Panc1 (cell line): ENCODE results near the gene FBXW11. TPM values are rescaled to one million over a fixed set of nuclear protein-coding genes. Genes with fewer than 3 reads are reported as not detected.

Experiments
- ATAC-seq: fragments of 200-7000 bp; cut with Tn5 transposase; 2 replicates; pipeline ENCODE4 v1.9.1; 2020; ENCODE audit warnings: mild to moderate bottlenecking, moderate library complexity
- BruUV-seq: library from RNA; stranded (reverse); fragments of 400-500 nt; replicated peaks from 2 replicates; lab custom pipeline; 2021; lab: Mats Ljungman, UMichigan
- CTCF ChIA-PET: fragments of 300-600 bp; sonication (Branson Sonifier 250); formaldehyde crosslinking; loops from one replicate; lab custom pipeline; 2022; ENCODE audit warnings: antibody characterized with exemption; lab: Charles Lee
- POLR2A ChIA-PET: fragments of 300-600 bp; sonication (Branson Sonifier 250); formaldehyde crosslinking; loops from one replicate; lab custom pipeline; 2022; ENCODE audit warnings: antibody characterized with exemption; lab: Charles Lee
- DNase-seq: peaks from one replicate; pipeline ENCODE4 v3.0.0-alpha.2; 2010; ENCODE audit warnings: low read depth, low spot score
- H3K27ac ChIP-seq: 2 replicates; pipeline ENCODE4 v1.5.1; 2011; ENCODE audit warnings: mild to moderate bottlenecking, low read length, inconsistent platforms
- H3K27me3 ChIP-seq: fragments of 200-500 bp; sonication (Bioruptor generic); 2 replicates; pipeline ENCODE4 v1.6.0; 2014; ENCODE audit warnings: low read length, inconsistent platforms; ENCODE audit not compliant: control insufficient read depth, insufficient read depth
- H3K36me3 ChIP-seq: fragments of 200-500 bp; sonication (Bioruptor generic); 2 replicates; pipeline ENCODE4 v1.5.1; 2014; ENCODE audit warnings: inconsistent platforms, mild to moderate bottlenecking, low read length, moderate library complexity; ENCODE audit not compliant: control insufficient read depth, insufficient read depth
- H3K4me1 ChIP-seq: 2 replicates; pipeline ENCODE4 v1.5.1; 2011; ENCODE audit warnings: inconsistent platforms, mild to moderate bottlenecking, low read length, moderate library complexity; ENCODE audit not compliant: control insufficient read depth, insufficient read depth
- H3K4me3 ChIP-seq, 2 experiments: 2 replicates each; pipeline ENCODE4 v1.5.1; 2011 to 2012; ENCODE audit warnings: low read depth in 2 of 2, low read length in 2 of 2, mild to moderate bottlenecking in 2 of 2, inconsistent platforms in 1 of 2, moderate library complexity in 1 of 2
- H3K9me3 ChIP-seq: fragments of 200-500 bp; sonication (Bioruptor generic); 2 replicates; pipeline ENCODE4 v1.5.1; 2014; ENCODE audit warnings: low read depth, mild to moderate bottlenecking, inconsistent platforms, low read length, moderate library complexity; ENCODE audit not compliant: control insufficient read depth, insufficient read depth
- POLR2AphosphoS5 ChIP-seq: IDR thresholded peaks from 2 replicates; pipeline ENCODE4 v1.6.1; 2012; ENCODE audit warnings: mild to moderate bottlenecking, low read depth, low read length, moderate library complexity
- SIN3A ChIP-seq: IDR thresholded peaks from 2 replicates; pipeline ENCODE4 v1.6.1; 2012; ENCODE audit warnings: low read depth, mild to moderate bottlenecking, low read length, moderate library complexity, borderline replicate concordance; ENCODE audit not compliant: insufficient read depth
- TCF7L2 ChIP-seq: IDR thresholded peaks from 2 replicates; pipeline ENCODE4 v1.6.1; 2011; ENCODE audit warnings: mild to moderate bottlenecking, low read depth, low read length, inconsistent platforms
- in situ Hi-C: cut with HindIII; loops from 2 replicates; pipeline ENCODE4 v1.10.0; 2016; ENCODE audit warnings: low sequenced_read_pairs, low pct_unique_long_range_greater_than_20kb
- intact Hi-C: fragments of 100-400 bp; cut with micrococcal nuclease; formaldehyde crosslinking; loops from one replicate; pipeline ENCODE4 v1.10.0; 2022; ENCODE audit not compliant: unreplicated experiment
- total RNA-seq: library from RNA; stranded (reverse); gene quantifications from one replicate; pipeline ENCODE4 v1.2.1, GENCODE V29; 2021; ENCODE audit not compliant: unreplicated experiment
- TF ChIP-seq, protein P1 (sequence below), 2 experiments: IDR thresholded peaks; 2 replicates each; pipeline ENCODE4 v1.6.1; 2011 to 2012; ENCODE audit warnings: low read depth in 2 of 2, control low read depth in 1 of 2, low read length in 1 of 2, mild to moderate bottlenecking in 1 of 2, moderate library complexity in 1 of 2; ENCODE audit not compliant: insufficient read depth in 1 of 2
- TF ChIP-seq, protein P2 (sequence below): fragments of 450-650 bp; IDR thresholded peaks from 2 replicates; pipeline ENCODE4 v1.5.1; 2017; ENCODE audit warnings: mild to moderate bottlenecking

The FBXW11 gene
- total RNA-seq, 1 experiment from 2014 or later: 111 TPM

DNA sequence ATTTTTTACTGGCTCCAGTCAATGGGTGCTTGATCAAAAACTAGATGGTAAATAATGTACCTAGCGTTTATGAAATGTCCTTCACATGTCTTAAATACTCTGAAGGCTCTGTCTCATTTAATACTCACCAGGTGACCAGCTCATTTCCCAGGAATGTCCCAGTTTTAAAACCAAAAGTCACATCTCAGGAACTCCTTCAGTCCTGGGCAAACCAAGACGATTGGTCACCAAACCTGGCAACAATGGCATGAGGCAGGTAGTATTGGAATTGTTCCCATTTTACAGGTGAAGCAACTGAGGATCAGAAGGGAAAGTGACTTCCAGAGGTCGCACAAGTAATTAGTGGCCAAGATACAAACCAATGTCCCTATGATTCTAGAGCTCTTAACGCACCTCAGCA lies 193.2 kb downstream of the FBXW11 start:
- in situ Hi-C loops: no loop called here
- POLR2A ChIA-PET: no interaction called here
- DNase-seq (no peak), ATAC-seq (no peak)
- CTCF ChIA-PET: no interaction called here
- TF ChIP-seq, protein P1, sequence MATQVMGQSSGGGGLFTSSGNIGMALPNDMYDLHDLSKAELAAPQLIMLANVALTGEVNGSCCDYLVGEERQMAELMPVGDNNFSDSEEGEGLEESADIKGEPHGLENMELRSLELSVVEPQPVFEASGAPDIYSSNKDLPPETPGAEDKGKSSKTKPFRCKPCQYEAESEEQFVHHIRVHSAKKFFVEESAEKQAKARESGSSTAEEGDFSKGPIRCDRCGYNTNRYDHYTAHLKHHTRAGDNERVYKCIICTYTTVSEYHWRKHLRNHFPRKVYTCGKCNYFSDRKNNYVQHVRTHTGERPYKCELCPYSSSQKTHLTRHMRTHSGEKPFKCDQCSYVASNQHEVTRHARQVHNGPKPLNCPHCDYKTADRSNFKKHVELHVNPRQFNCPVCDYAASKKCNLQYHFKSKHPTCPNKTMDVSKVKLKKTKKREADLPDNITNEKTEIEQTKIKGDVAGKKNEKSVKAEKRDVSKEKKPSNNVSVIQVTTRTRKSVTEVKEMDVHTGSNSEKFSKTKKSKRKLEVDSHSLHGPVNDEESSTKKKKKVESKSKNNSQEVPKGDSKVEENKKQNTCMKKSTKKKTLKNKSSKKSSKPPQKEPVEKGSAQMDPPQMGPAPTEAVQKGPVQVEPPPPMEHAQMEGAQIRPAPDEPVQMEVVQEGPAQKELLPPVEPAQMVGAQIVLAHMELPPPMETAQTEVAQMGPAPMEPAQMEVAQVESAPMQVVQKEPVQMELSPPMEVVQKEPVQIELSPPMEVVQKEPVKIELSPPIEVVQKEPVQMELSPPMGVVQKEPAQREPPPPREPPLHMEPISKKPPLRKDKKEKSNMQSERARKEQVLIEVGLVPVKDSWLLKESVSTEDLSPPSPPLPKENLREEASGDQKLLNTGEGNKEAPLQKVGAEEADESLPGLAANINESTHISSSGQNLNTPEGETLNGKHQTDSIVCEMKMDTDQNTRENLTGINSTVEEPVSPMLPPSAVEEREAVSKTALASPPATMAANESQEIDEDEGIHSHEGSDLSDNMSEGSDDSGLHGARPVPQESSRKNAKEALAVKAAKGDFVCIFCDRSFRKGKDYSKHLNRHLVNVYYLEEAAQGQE (IDR thresholded peaks at IDR 0.05; ENCODE audit: insufficient read depth in 1 of 2, low read depth in 2 of 2, low read length in 1 of 2): no peak
- TF ChIP-seq SIN3A (no peak), TCF7L2 (no peak), POLR2AphosphoS5 (no peak)
- TF ChIP-seq, protein P2, sequence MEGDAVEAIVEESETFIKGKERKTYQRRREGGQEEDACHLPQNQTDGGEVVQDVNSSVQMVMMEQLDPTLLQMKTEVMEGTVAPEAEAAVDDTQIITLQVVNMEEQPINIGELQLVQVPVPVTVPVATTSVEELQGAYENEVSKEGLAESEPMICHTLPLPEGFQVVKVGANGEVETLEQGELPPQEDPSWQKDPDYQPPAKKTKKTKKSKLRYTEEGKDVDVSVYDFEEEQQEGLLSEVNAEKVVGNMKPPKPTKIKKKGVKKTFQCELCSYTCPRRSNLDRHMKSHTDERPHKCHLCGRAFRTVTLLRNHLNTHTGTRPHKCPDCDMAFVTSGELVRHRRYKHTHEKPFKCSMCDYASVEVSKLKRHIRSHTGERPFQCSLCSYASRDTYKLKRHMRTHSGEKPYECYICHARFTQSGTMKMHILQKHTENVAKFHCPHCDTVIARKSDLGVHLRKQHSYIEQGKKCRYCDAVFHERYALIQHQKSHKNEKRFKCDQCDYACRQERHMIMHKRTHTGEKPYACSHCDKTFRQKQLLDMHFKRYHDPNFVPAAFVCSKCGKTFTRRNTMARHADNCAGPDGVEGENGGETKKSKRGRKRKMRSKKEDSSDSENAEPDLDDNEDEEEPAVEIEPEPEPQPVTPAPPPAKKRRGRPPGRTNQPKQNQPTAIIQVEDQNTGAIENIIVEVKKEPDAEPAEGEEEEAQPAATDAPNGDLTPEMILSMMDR: no peak
- intact Hi-C loops: no loop called here
- Histone ChIP-seq H3K27ac (no peak overlapping the region), H3K36me3 (no peaks in the 10 kb centered on the region), H3K4me3 (no peak overlapping the region), H3K27me3 (no peaks in the 10 kb centered on the region), H3K9me3 (no peaks in the 10 kb centered on the region), H3K4me1 (no peaks in the 10 kb centered on the region)
- no TSS peak for BruUV-seq

Other genes starting within 250 kb of the FBXW11 start
- not detected for gene SMIM23, start 220.8 kb downstream of the FBXW11 start, total RNA-seq
- 34.9 TPM for gene STK10, start 181.6 kb upstream of the FBXW11 start, total RNA-seq
- not detected for gene EFCAB9, start 187.5 kb upstream of the FBXW11 start, total RNA-seq